A673 (cell line): ENCODE data around the gene MYO3A. TPM values are rescaled to one million over a fixed set of nuclear protein-coding genes. Genes with fewer than 3 reads are reported as not detected.

ENCODE experiments used
- BruUV-seq: library from RNA; stranded (reverse); fragments of 400-500 nt; replicated peaks from 2 replicates; lab custom pipeline; 2021; lab: Mats Ljungman, UMichigan
- CTCF ChIA-PET: fragments of 300-600 bp; sonication (Branson Sonifier 250); formaldehyde crosslinking; loops from one replicate; lab custom pipeline; 2022; ENCODE audit warnings: antibody characterized with exemption; lab: Charles Lee
- POLR2A ChIA-PET: fragments of 300-600 bp; sonication (Branson Sonifier 250); formaldehyde crosslinking; loops from one replicate; lab custom pipeline; 2022; ENCODE audit warnings: antibody characterized with exemption; ENCODE audit not compliant: low non-redundant PET; lab: Charles Lee
- DNase-seq: peaks from one replicate; pipeline ENCODE4 v3.0.0-alpha.2; 2015; ENCODE audit warnings: low spot score
- H3K27ac ChIP-seq: fragments of 200-600 bp; sonication (generic); 2 replicates; pipeline ENCODE4 v1.5.1; 2016; ENCODE audit warnings: mixed run types, low read depth, mild to moderate bottlenecking, mixed read lengths, antibody characterized with exemption, low read length; ENCODE audit not compliant: poor library complexity, severe bottlenecking
- H3K27me3 ChIP-seq: fragments of 200-600 bp; sonication (generic); replicated peaks from 2 replicates; pipeline ENCODE4 v1.6.1; 2017; ENCODE audit warnings: mixed run types, low read depth, mild to moderate bottlenecking, mixed read lengths, antibody characterized with exemption, low read length; ENCODE audit not compliant: insufficient read depth, poor library complexity
- H3K36me3 ChIP-seq: fragments of 200-600 bp; sonication (generic); 2 replicates; pipeline ENCODE4 v1.6.1; 2016; ENCODE audit warnings: mixed run types, mild to moderate bottlenecking, mixed read lengths, antibody characterized with exemption, low read length; ENCODE audit not compliant: insufficient read depth, poor library complexity, severe bottlenecking
- H3K4me1 ChIP-seq: fragments of 200-600 bp; sonication (generic); 2 replicates; pipeline ENCODE4 v1.6.1; 2017; ENCODE audit warnings: mixed run types, mild to moderate bottlenecking, mixed read lengths, antibody characterized with exemption, low read length; ENCODE audit not compliant: insufficient read depth, poor library complexity, severe bottlenecking
- H3K4me3 ChIP-seq: fragments of 200-600 bp; sonication (generic); 2 replicates; pipeline ENCODE4 v1.5.1; 2016; ENCODE audit warnings: low read depth, mixed run types, mild to moderate bottlenecking, mixed read lengths, low read length; ENCODE audit not compliant: poor library complexity, severe bottlenecking
- H3K9me3 ChIP-seq: fragments of 200-600 bp; sonication (generic); 2 replicates; pipeline ENCODE4 v1.6.1; 2016; ENCODE audit warnings: mixed run types, low read depth, mild to moderate bottlenecking, mixed read lengths, antibody characterized with exemption, low read length; ENCODE audit not compliant: poor library complexity, severe bottlenecking
- EZH2 ChIP-seq: fragments of 200-600 bp; sonication (generic); IDR thresholded peaks from 2 replicates; pipeline ENCODE4 v1.6.1; 2017; ENCODE audit warnings: borderline replicate concordance, low read depth, mild to moderate bottlenecking, mixed read lengths, antibody characterized with exemption, low read length; ENCODE audit not compliant: poor library complexity, severe bottlenecking
- intact Hi-C: fragments of 100-400 bp; cut with micrococcal nuclease; formaldehyde crosslinking; loops from one replicate; pipeline ENCODE4 v1.10.0; 2022; ENCODE audit not compliant: unreplicated experiment
- total RNA-seq: library from RNA; stranded (reverse); gene quantifications from 2 replicates; pipeline ENCODE4 v1.2.3, GENCODE V29; 2021
- TF ChIP-seq, protein P1 (sequence below): fragments of 300-800, 200-600 bp; sonication (generic); conservative IDR thresholded peaks from 2 replicates; pipeline ENCODE4 v1.5.1; 2017; ENCODE audit warnings: low read depth, mild to moderate bottlenecking, antibody characterized with exemption, low read length, moderate library complexity, mixed read lengths

Gene MYO3A
- total RNA-seq, 1 experiment from 2014 or later: 0.88 TPM

DNA sequence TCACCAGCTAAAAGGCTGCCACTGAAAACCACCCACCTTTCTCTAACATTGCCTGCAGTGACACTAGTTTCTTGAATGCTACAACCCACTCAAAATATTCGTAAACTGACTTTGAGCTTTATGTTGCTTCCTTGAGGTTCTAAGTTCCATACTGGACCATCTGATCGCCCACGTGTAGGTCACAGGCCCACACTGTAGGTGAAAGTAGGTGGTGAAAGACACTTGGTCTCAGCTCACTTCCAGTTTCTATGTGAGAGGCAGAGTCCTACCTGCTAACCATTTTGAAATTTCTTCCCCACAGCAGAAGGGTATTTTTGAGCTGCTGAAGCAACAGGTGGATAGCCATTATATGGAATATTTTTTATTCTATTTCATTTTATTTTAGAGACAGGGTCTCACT, 97.3 kb downstream of the MYO3A start:
- CTCF ChIA-PET: no interaction called here
- no peaks in the 10 kb centered on the region for H3K4me1 ChIP-seq
- no peaks in the 10 kb centered on the region for H3K27me3 ChIP-seq
- no peak overlapping the region for H3K27ac ChIP-seq
- no peaks in the 10 kb centered on the region for H3K36me3 ChIP-seq
- POLR2A ChIA-PET: no interaction called here
- H3K9me3 ChIP-seq: no peaks in the 10 kb centered on the region
- H3K4me3 ChIP-seq: no peak overlapping the region
- no peak for DNase-seq
- BruUV-seq: no TSS peak
- TF ChIP-seq, protein P1, sequence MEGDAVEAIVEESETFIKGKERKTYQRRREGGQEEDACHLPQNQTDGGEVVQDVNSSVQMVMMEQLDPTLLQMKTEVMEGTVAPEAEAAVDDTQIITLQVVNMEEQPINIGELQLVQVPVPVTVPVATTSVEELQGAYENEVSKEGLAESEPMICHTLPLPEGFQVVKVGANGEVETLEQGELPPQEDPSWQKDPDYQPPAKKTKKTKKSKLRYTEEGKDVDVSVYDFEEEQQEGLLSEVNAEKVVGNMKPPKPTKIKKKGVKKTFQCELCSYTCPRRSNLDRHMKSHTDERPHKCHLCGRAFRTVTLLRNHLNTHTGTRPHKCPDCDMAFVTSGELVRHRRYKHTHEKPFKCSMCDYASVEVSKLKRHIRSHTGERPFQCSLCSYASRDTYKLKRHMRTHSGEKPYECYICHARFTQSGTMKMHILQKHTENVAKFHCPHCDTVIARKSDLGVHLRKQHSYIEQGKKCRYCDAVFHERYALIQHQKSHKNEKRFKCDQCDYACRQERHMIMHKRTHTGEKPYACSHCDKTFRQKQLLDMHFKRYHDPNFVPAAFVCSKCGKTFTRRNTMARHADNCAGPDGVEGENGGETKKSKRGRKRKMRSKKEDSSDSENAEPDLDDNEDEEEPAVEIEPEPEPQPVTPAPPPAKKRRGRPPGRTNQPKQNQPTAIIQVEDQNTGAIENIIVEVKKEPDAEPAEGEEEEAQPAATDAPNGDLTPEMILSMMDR: no peak
- TF ChIP-seq EZH2: no peak
- intact Hi-C loops: no loop called here

DNA sequence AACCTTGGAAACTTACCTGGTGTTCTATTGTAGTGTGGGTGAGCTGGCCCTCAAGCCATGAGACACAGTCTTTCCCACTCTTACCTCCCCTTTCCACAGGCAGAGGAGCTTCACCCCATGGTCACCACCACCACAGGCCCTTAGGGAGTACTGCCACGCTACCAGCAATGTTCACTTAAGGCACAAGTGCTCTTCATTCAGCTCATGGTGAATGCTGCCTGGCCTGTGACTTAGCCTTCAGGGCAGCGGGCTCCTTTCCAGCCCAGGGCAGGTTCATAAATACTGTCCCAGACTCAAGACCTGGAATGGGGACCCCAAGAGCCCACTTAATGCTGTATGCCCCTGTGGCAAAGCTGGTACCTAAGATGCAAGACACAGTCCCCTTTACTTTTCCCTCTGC, 109.4 kb downstream of the MYO3A start:
- DNase-seq: no peak
- no peak overlapping the region for H3K27ac ChIP-seq
- no peak overlapping the region for H3K4me3 ChIP-seq
- ChIA-PET POLR2A (no interaction called here), CTCF (no interaction called here)
- no peaks in the 10 kb centered on the region for H3K4me1 ChIP-seq
- no peaks in the 10 kb centered on the region for H3K27me3 ChIP-seq
- no TSS peak for BruUV-seq
- H3K36me3 ChIP-seq: no peaks in the 10 kb centered on the region
- intact Hi-C loops: no loop called here
- H3K9me3 ChIP-seq: no peaks in the 10 kb centered on the region
- TF ChIP-seq, protein P1: no peak
- no peak for TF ChIP-seq EZH2

DNA sequence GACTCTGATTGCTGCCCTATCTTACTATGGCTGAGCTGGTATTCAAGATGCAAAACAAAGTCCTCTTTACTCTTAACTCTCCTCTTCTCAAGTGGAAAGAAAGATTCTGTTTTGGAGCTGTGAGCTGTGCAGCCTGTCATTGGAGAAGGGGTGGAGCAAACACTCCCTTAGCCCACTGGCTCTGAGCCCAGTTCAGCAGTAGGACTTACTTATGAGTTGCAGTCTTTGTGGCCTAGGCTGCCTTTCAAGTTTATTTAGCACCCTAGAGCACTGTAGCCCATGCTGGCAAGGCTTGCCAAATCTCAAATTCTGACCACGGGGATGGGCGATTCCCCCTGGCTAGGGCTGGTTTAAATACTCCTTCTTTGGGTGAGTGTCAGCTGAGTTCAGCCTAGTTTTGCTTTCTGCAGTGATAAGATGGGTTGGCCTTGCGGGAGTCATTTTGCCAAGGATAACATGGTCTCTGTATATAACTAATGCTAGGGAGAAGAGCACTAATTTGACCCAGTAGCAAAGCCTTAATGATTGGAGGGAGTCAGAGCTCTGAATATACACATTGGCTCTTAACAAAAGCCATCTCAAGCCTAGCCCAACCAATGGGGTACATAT, 110.2 kb downstream of the MYO3A start:
- POLR2A ChIA-PET: no interaction called here
- no peaks in the 10 kb centered on the region for H3K36me3 ChIP-seq
- H3K27me3 ChIP-seq: no peaks in the 10 kb centered on the region
- no peaks in the 10 kb centered on the region for H3K4me1 ChIP-seq
- intact Hi-C loops: no loop called here
- H3K9me3 ChIP-seq: no peaks in the 10 kb centered on the region
- BruUV-seq: no TSS peak
- no peak overlapping the region for H3K27ac ChIP-seq
- no peak overlapping the region for H3K4me3 ChIP-seq
- CTCF ChIA-PET: interaction anchor here (0.6 kb wide), 1 partner anchor 1698 kb away, joined by 3 read pairs; no protein-coding TSS in a partner anchor
- TF ChIP-seq EZH2: no peak
- TF ChIP-seq, protein P1: no peak
- peak; percentile 58 for DNase-seq
